ENCODE measurements around the gene HOXD8.

- no peak for TF ChIP-seq CTCF (conservative IDR thresholded peaks at IDR 0.05 in 1 of 2, IDR thresholded peaks at IDR 0.05 in 1 of 2; ENCODE audit: low read depth in 1 of 2, low read length in 2 of 2)
- peak; percentile 9 for TF ChIP-seq EZH2 (IDR thresholded peaks at IDR 0.05; ENCODE audit: low read length, missing control alignments)
These were observed 28.9 kb upstream of the HOXD8 start for GRCh38 chr2:176100547-176101140.
